HCT116 (cell line): ENCODE results near the gene SLC46A3. TPM values are rescaled to one million over a fixed set of nuclear protein-coding genes. Genes with fewer than 3 reads are reported as not detected.

Experiments used
- ATAC-seq: fragments of 200-7000 bp; cut with Tn5 transposase; 2 replicates; pipeline ENCODE4 v1.9.1; 2020; ENCODE audit warnings: mild to moderate bottlenecking, moderate library complexity
- BruUV-seq: library from RNA; stranded (reverse); fragments of 400-500 nt; replicated peaks from 2 replicates; lab custom pipeline; 2021; lab: Mats Ljungman, UMichigan
- CTCF ChIA-PET: fragments of 300-600 bp; sonication (Branson Sonifier 250); formaldehyde crosslinking; loops from one replicate; lab custom pipeline; 2021; ENCODE audit warnings: antibody characterized with exemption; lab: Charles Lee
- POLR2A ChIA-PET: fragments of 300-600, 350-600 bp; sonication (Branson Sonifier 250); formaldehyde crosslinking; loops from one replicate; lab custom pipeline; 2021; ENCODE audit warnings: antibody characterized with exemption; lab: Charles Lee
- RAD21 ChIA-PET, 2 experiments: fragments of 300-600 bp; sonication (Branson Sonifier 250); formaldehyde crosslinking; loops; one replicate each; lab custom pipeline; 2023; ENCODE audit warnings: low total read pairs in 2 of 2; ENCODE audit not compliant: uncharacterized antibody in 2 of 2, unreplicated experiment in 2 of 2, low non-redundant PET in 1 of 2; lab: Charles Lee
- DNase-seq: peaks from one replicate; pipeline ENCODE4 v3.0.0-alpha.2; 2010; ENCODE audit warnings: low read depth, low spot score
- H2AFZ ChIP-seq: fragments of 200-600 bp; shearing (Covaris generic), sonication (generic); 2 replicates; pipeline ENCODE4 v1.6.1; 2017; ENCODE audit warnings: low read depth, mixed run types, mixed read lengths, antibody characterized with exemption, low read length; ENCODE audit not compliant: poor library complexity, severe bottlenecking
- H3K27ac ChIP-seq: 2 replicates; pipeline ENCODE4 v1.5.1; 2012; ENCODE audit warnings: low read depth, low read length
- H3K27me3 ChIP-seq: fragments of 200-600 bp; sonication (generic); 2 replicates; pipeline ENCODE4 v1.6.1; 2016; ENCODE audit warnings: mixed run types, low read length, mixed read lengths; ENCODE audit not compliant: insufficient read depth
- H3K36me3 ChIP-seq, 2 experiments: fragments of 200-500 bp in 1 of 2; fragments of 200-600 bp in 1 of 2; sonication (Bioruptor generic) in 1 of 2; sonication (generic) in 1 of 2; 2 replicates each; pipeline versions ENCODE4 v1.5.1 to v1.6.1; 2014 to 2016; ENCODE audit warnings: low read length in 2 of 2, inconsistent platforms in 1 of 2, mixed read lengths in 1 of 2, mixed run types in 1 of 2; ENCODE audit not compliant: insufficient read depth in 2 of 2, control insufficient read depth in 1 of 2
- H3K4me1 ChIP-seq, 2 experiments: fragments of 200-600 bp in 1 of 2; sonication (generic) in 1 of 2; 2 replicates each; pipeline versions ENCODE4 v1.5.1 to v1.6.1; 2012 to 2017; ENCODE audit warnings: low read length in 2 of 2, inconsistent platforms in 1 of 2, mild to moderate bottlenecking in 1 of 2, mixed read lengths in 1 of 2, mixed run types in 1 of 2, moderate library complexity in 1 of 2; ENCODE audit not compliant: insufficient read depth in 2 of 2, control insufficient read depth in 1 of 2
- H3K4me2 ChIP-seq: fragments of 200-600 bp; sonication (generic); 2 replicates; pipeline ENCODE4 v1.6.1; 2017; ENCODE audit warnings: mixed run types, low read length, mixed read lengths
- H3K4me3 ChIP-seq, 2 experiments: fragments of 200-600 bp in 1 of 2; sonication (generic) in 1 of 2; replicated peaks in 1 of 2; 2 replicates each; pipeline ENCODE4 v1.5.1; 2011 to 2016; ENCODE audit warnings: low read length in 2 of 2, control low read depth in 1 of 2, low read depth in 1 of 2, mild to moderate bottlenecking in 1 of 2, mixed read lengths in 1 of 2, mixed run types in 1 of 2
- H3K79me2 ChIP-seq: fragments of 200-600 bp; sonication (generic); 2 replicates; pipeline ENCODE4 v1.6.1; 2017; ENCODE audit warnings: mild to moderate bottlenecking, mixed run types, low read length, moderate library complexity, mixed read lengths; ENCODE audit not compliant: insufficient read depth
- H3K9ac ChIP-seq: fragments of 200-600 bp; sonication (generic); 2 replicates; pipeline ENCODE4 v1.6.1; 2016; ENCODE audit warnings: low read length, mixed read lengths
- H3K9me2 ChIP-seq: fragments of 200-600 bp; sonication (generic), shearing (Covaris generic); 2 replicates; pipeline ENCODE4 v1.6.1; 2017; ENCODE audit warnings: mixed run types, mild to moderate bottlenecking, moderate library complexity; ENCODE audit not compliant: insufficient read depth
- H3K9me3 ChIP-seq, 2 experiments: fragments of 200-500 bp in 1 of 2; fragments of 200-600 bp in 1 of 2; sonication (Bioruptor generic) in 1 of 2; sonication (generic) in 1 of 2; 2 replicates each; pipeline ENCODE4 v1.6.1; 2014 to 2017; ENCODE audit warnings: low read length in 2 of 2, mixed read lengths in 2 of 2, inconsistent platforms in 1 of 2, low read depth in 1 of 2, mild to moderate bottlenecking in 1 of 2, mixed run types in 1 of 2, moderate library complexity in 1 of 2; ENCODE audit not compliant: control insufficient read depth in 1 of 2, insufficient read depth in 1 of 2
- H4K20me1 ChIP-seq: fragments of 200-600 bp; sonication (generic), shearing (Covaris generic); 2 replicates; pipeline ENCODE4 v1.6.1; 2017; ENCODE audit warnings: mixed run types, mild to moderate bottlenecking, moderate library complexity; ENCODE audit not compliant: insufficient read depth
- EZH2phosphoT487 ChIP-seq: fragments of 200-600 bp; IDR thresholded peaks from 2 replicates; pipeline ENCODE4 v1.6.1; 2018; ENCODE audit warnings: antibody characterized with exemption, borderline replicate concordance
- JUND ChIP-seq: IDR thresholded peaks from 2 replicates; pipeline ENCODE4 v1.6.1; 2012
- RAD21 ChIP-seq: IDR thresholded peaks from 2 replicates; pipeline ENCODE4 v1.6.1; 2012; ENCODE audit warnings: low read depth, mild to moderate bottlenecking
- YY1 ChIP-seq: IDR thresholded peaks from 2 replicates; pipeline ENCODE4 v1.6.1; 2011; ENCODE audit warnings: low read length, low read depth, moderate library complexity, mild to moderate bottlenecking; ENCODE audit not compliant: insufficient replicate concordance; ENCODE audit errors: extremely low read depth
- intact Hi-C: fragments of 100-400 bp; cut with micrococcal nuclease; formaldehyde crosslinking; loops from 2 replicates; pipeline ENCODE4 v1.10.0; 2022
- total RNA-seq: library from RNA; stranded (reverse); gene quantifications from one replicate; pipeline ENCODE4 v1.2.1, GENCODE V29; 2021; ENCODE audit not compliant: unreplicated experiment

Gene SLC46A3
- total RNA-seq, 1 experiment from 2014 or later = 0.93 TPM

DNA sequence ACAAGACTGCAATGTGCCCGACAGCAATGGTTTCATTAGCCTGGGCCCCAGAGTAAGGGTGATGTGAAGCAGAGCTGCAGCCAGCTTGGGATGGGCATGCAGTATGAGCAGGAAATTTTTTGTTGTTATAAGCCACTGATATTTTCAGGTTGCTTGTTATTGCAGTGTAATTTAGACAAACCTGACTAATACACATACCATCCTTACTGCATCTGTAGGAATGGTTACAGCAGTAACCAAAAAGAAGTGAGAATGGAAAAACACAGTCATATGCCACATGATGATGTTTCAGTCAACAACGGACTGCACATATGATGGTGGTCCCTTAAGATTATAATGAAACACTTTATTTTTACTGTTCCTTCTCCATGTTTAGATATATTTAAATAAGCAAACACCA lies 68.5 kb downstream of the SLC46A3 start:
- no peak overlapping the region for H3K27ac ChIP-seq
- intact Hi-C loops = no loop called here
- CTCF ChIA-PET = no interaction called here

More for the DNA sequence above, 68.5 kb downstream of the SLC46A3 start:
- TF ChIP-seq JUND (no peak), RAD21 (no peak), YY1 (no peak), EZH2phosphoT487 (no peak)
- 0 out of 2 replicates have a peak, but pooled peaks cover 3% of the 10 kb centered on the region for H3K79me2 ChIP-seq
- peaks cover 0 to 7% of the 10 kb centered on the region in 2 experiments; a peak in 1 of 4 replicates for H3K4me1 ChIP-seq
- H4K20me1 ChIP-seq = no peaks in the 10 kb centered on the region
- no peak for ATAC-seq
- H3K36me3 ChIP-seq = no peaks in the 10 kb centered on the region
- no peaks in the 10 kb centered on the region for H3K9me3 ChIP-seq
- no peak overlapping the region for H3K4me2 ChIP-seq
- H3K9ac ChIP-seq = no peak overlapping the region
- no TSS peak for BruUV-seq
- POLR2A ChIA-PET = no interaction called here
- DNase-seq = no peak
- no peak overlapping the region for H2AFZ ChIP-seq
- H3K27me3 ChIP-seq = no peaks in the 10 kb centered on the region
- H3K4me3 ChIP-seq = no peak overlapping the region
- no peaks in the 10 kb centered on the region for H3K9me2 ChIP-seq
- RAD21 ChIA-PET = no interaction called here

Other genes with a start within 250 kb of the SLC46A3 start
- gene FLT1, start 223.8 kb downstream of the SLC46A3 start, total RNA-seq = 0.25 TPM
- 107 TPM for gene POMP, start 59.8 kb downstream of the SLC46A3 start, total RNA-seq
- gene MTUS2, start 101.4 kb upstream of the SLC46A3 start, total RNA-seq = 0.02 TPM